CD4-positive, alpha-beta T cell treated with Interleukin-17A for 1 hour (primary cell): ENCODE results near the gene HS2ST1.
"Not testable (repeated sequence)": the region's sequence is repeated elsewhere in the genome, so short reads cannot be mapped to it uniquely, and the experiment has no call there.

ENCODE experiments used
- DNase-seq: peaks from one replicate; pipeline ENCODE4 v3.0.0-alpha.2; 2020

HS2ST1 gene

GRCh38 chr1:86914601-86914997 lies at the start of gene HS2ST1:
TSS of gene HS2ST1 (plus strand) at chr1:86914635.
- no peak for DNase-seq

- no peak for DNase-seq
Observed at GRCh38 chr1:86865973-86866637, 48.3 kb upstream of the HS2ST1 start.

GRCh38 chr1:86866665-86867064 lies 47.8 kb upstream of the HS2ST1 start:
- no peak for DNase-seq

- DNase-seq = not testable (repeated sequence)
Observed at GRCh38 chr1:86867278-86867677, 47.2 kb upstream of the HS2ST1 start.

GRCh38 chr1:86868477-86868876 lies 46.0 kb upstream of the HS2ST1 start:
- DNase-seq = no peak

- DNase-seq = no peak
Observed at GRCh38 chr1:86871001-86871400, 43.4 kb upstream of the HS2ST1 start.

GRCh38 chr1:86872086-86872485 lies 42.3 kb upstream of the HS2ST1 start:
- no peak for DNase-seq

- no peak for DNase-seq
Observed at GRCh38 chr1:86875722-86876121, 38.7 kb upstream of the HS2ST1 start.

- no peak for DNase-seq
Observed at GRCh38 chr1:86887479-86888162, 26.8 kb upstream of the HS2ST1 start.

- DNase-seq = no peak
Observed at GRCh38 chr1:86888327-86888726, 26.1 kb upstream of the HS2ST1 start.

GRCh38 chr1:86899401-86899800 lies 15.0 kb upstream of the HS2ST1 start:
- DNase-seq = not testable (repeated sequence)

- DNase-seq = no peak
Observed at GRCh38 chr1:86905875-86906274, 8.6 kb upstream of the HS2ST1 start.

- no peak for DNase-seq
Observed at GRCh38 chr1:86906419-86906818, 8.0 kb upstream of the HS2ST1 start.

- no peak for DNase-seq
Observed at GRCh38 chr1:86912281-86912900, 2.0 kb upstream of the HS2ST1 start.

- peak; percentile 46 for DNase-seq
Observed at GRCh38 chr1:86913399-86913895, 988 bp upstream of the HS2ST1 start.

- DNase-seq = peak; percentile 100
Observed at GRCh38 chr1:86913896-86914600, 387 bp upstream of the HS2ST1 start, which contains the start of gene SELENOF. TSS of gene SELENOF (minus strand) at chr1:86914126. CDS start at chr1:86914111, 15 bp downstream.

- DNase-seq = peak; percentile 54
Observed at GRCh38 chr1:86914998-86915736, 732 bp downstream of the HS2ST1 start.

GRCh38 chr1:86915737-86916235 lies 1.4 kb downstream of the HS2ST1 start:
- DNase-seq = no peak

- DNase-seq = no peak
Observed at GRCh38 chr1:86916752-86917151, 2.3 kb downstream of the HS2ST1 start.

GRCh38 chr1:86922445-86922844 lies 8.0 kb downstream of the HS2ST1 start:
- DNase-seq = no peak

- no peak for DNase-seq
Observed at GRCh38 chr1:86924324-86924960, 10.0 kb downstream of the HS2ST1 start.

GRCh38 chr1:86925742-86926141 lies 11.3 kb downstream of the HS2ST1 start:
- no peak for DNase-seq
